OCI-LY1 (cell line): Measurements from ENCODE around the gene DIP2C.

ENCODE experiments used
- CTCF ChIP-seq: fragments of 200-600 bp; sonication (generic), shearing (Covaris generic); IDR thresholded peaks from 2 replicates; pipeline ENCODE4 v1.5.1; 2017; ENCODE audit warnings: mild to moderate bottlenecking, antibody characterized with exemption, low read length, moderate library complexity, mixed read lengths
- EZH2 ChIP-seq: fragments of 200-600 bp; sonication (generic), shearing (Covaris generic); IDR thresholded peaks from 2 replicates; pipeline ENCODE4 v1.8.0; 2017; ENCODE audit warnings: borderline replicate concordance, mixed run types, mild to moderate bottlenecking, antibody characterized with exemption, low read length, moderate library complexity, mixed read lengths

- TF ChIP-seq CTCF (no peak), EZH2 (no peak)
Observed at GRCh38 chr10:504121-504611, 185.3 kb downstream of the DIP2C start.
